HG02610 (cell line): Measurements from ENCODE around the gene HCRTR1.

Source experiments
- ATAC-seq: cut with Tn5 transposase; IDR thresholded peaks from one replicate; pipeline ENCODE4 v1.9.1; 2021; ENCODE audit warnings: mild to moderate bottlenecking, moderate library complexity; ENCODE audit not compliant: unreplicated experiment

Gene HCRTR1

DNA sequence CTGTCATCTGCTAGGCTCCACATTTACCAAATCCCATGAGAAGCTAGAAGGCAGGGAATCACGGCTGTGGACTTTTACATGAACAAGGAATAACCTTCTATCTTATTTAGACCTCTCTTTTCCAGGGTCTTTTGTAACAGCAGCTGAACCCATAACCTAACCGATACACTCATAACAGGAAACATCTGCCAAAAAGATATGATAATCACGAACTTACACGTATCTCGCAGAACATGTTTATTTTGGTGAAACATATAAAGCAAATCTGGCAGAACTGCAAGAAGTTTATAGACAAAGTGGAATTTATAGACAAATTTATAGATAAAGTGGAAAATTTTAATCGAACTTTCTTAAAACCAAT is 20.8 kb upstream of the HCRTR1 start:
- ATAC-seq, result no peak

DNA sequence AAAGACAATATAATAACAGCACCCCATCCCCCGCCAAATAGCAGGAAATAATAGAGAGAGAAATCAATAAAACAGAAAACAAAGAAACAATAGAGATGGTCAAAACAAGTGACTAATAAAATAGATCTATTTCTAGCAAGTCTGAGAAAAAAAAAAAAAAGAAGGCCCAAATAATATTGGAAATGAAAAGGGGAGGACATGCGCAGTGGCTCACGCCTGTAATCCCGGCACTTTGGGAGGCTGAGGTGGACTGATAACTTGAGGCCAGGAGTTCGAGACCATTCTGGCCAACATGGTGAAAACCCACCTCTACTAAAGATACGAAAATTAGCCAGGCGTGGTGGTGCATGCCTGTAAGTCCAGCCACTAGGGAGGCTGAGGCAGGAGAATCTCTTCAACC is 18.5 kb upstream of the HCRTR1 start:
- no peak for ATAC-seq

DNA sequence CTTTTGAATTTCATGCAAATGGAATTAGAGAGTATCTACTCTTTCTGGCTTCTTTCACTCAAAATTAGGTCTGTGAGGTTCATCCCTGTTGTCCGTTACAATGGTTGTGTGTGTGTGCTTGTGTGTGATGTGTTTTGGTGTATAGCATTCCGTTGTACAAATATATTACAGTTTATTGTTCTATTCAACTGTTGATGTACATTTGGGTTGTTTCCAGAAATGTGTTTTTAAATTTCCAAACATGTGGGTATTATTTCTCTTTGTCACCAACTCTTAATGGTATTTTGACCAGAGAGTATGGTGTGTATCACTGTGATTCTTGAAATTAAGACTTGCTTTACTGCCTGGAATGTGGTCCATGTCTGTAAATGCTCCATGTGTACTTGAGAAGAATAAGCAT is 16.8 kb upstream of the HCRTR1 start:
- no peak for ATAC-seq

DNA sequence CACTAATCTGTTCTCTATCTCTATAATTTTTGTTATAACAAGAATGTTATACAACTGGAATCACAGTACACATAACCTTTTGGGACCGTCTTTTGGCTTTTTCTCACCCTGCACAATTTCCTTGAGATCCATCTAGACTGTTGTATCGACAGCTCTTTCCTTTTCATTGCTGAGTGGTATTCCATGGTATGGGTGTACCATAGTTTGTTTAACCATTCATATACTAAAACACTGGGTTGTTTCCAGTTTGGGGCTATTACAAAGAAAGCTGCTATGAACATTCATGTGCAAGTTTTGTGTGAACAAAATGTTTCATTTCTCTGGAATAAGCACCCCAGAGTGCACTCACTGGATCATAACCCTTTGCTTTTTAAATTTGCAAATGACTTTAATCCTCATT is 15.4 kb upstream of the HCRTR1 start:
- no peak for ATAC-seq

DNA sequence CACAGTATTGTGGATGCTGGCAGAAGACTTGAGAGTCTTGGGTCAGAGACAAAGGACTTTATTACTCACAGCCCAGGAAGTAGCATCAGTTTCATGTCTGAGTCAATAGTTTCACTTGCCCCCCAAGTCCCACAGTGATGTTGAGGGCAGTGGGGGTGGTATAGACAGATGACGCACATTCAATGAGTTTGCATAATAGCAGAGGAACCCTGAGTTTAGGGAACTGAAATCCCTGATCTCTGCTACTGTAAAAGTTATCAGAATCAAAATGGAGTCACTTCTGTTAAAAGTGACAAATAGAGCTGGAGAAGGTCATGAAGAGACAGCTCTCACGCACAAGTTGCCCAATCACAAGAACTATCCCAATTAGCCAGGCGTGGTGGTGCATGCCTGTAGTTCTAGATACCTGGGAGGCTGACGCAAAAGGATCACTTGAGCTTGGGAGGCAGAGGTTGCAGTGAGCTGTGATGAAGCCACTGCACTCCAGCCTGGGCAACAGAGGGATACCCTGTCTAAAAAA is 11.5 kb upstream of the HCRTR1 start:
- ATAC-seq, result peak; percentile 97

DNA sequence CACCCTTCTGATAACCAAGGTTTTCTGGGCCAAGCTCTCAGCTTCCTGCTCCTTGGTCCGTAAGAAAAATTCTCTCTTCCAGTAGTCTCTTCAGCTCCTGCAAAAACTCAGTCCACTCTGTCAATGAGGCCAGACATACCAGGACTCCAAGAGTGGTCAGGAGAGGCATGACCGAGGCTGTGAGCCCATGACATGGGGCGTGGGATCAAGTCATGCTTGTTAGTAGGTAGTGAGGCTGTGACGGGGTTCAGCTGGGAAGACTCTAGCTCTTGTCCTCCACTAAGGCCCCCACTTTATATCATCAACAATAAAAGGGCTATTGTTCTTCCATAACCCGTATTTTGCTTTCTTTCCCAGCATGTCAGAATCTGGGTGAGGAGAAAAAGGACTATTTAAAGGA is 10.1 kb upstream of the HCRTR1 start:
- ATAC-seq, result no peak

DNA sequence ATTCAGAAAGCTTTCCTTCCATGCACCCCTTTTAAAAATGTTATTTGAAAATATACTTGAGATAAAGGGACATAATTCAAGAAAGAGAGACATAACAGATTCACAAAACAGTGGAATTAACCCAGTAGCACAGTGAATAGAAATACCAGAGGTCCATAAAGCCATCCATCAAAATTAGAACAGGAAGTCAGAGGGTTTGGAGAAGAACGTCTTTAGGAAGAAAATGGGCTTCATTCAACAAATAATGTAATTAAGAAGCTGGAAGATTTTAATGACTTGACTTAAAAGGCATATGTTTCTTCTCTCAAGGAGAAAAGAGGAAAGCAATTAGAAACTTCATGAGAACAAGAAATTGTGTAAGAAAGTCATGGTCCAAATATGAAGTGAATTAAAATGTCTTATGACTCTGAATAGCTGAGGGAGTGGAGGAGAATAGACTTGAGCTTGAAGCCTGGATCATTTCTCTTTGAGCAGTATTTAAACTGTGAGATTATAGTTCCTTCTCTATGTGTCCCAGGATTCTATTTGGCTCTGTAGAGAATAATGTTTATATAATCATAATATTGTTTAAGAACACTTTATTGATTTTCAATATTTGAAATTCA is 7.9 kb upstream of the HCRTR1 start:
- no peak for ATAC-seq

DNA sequence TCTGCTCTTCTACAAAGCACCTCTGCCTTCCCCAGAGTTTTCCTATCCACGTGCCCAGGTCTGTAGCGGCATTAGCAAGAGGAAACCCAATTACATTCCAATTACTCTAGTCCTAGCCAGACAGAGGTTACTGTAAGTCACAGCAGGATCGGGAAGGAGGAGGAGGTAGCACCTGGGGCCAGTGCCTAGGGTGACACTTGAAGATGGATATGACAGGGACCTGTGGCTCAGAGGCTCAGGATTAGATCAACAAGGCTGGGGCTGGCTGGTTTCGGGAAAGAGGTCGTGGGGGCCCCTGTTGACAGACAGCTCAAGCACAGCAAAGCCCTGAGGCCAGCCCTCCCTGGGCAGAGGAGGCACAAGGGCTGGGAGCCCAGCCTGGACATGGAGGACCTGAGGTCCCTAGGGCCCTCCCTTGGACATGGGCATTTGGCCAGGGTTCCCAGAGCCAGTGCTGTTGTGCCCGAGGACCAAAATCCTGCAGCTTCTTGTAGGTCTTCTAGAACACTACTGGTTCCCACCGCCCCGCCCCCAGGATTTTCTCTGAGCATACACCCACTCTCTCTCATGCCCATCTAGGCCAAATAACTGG is 3.0 kb upstream of the HCRTR1 start:
- ATAC-seq, result no peak

DNA sequence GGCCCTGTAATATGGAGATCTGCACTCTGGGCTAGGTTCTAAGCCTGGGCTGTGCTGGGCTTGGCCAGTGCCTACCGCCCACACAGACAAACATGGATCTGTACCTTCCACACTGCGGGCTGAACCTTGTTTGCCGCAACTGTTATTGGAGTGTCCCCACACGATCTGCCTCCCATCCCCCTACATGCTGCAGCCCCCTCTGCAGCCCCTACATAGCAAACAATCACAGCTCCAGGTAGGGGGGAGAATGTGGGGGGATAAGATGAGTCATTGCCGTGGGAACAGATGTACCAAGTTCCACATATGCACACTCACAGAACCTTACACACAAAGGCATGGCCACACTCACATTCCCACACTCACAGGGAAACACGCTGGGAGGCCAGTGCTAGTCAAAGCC is 2.1 kb upstream of the HCRTR1 start:
- ATAC-seq, result no peak

DNA sequence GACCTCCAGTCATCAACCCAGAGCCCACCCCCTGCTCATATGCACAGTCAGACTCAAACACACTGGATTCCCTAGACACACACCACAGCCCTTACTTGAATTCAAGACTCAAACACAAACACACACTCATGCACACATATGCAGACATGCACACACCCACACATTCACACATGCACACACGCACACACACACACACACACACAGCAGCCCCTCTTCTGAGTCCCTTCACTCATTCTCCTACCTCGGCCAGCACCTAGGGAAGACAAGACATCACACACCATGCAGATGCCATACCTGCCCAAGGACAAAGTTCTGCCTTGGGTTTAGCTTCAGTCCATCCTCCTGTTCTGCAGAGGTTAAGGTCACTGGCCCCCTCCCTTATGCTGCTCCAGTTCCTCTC is 1.6 kb upstream of the HCRTR1 start:
- ATAC-seq, result no peak

DNA sequence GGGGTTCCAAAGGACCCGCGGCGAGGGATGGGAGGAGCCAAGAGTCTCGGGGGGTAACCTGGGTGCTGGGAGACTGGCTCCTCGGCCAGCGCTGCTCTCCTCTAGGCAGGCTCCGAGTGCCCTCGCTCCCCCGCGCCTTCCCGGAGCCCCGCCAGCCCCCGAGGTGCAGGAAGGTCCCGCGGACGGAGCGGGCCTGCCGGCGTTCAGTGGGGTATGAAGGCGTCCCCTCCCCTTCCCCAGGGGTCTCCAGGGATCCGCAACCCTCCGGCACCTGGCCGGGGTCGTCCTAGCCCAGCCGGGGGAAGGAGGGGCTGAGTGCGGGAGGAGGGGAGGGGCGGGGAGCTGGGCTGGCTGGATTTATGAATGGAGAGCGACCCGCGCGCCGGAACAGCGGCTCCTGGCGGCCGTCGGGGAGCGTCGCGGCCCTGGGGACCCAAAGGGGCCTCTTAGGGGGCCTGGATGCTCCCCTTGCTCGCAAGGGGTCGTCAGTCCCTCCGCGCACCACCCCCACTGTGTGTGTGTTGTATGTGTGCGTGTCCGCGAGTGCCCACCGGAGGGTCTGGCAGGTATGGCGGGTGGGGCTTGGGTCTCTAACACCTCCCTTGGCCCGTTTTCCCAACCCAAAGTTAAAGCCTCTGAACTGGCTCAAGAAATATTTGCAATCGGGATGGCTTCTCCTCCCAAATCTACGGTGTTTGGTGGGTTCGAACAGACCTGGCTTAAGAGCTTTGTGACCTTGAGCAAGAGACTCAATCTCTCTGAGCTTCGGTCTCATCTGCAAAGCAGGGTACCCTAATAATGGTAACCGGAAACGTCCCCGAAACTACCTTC is 642 bp downstream of the HCRTR1 start:
- ATAC-seq, result no peak

DNA sequence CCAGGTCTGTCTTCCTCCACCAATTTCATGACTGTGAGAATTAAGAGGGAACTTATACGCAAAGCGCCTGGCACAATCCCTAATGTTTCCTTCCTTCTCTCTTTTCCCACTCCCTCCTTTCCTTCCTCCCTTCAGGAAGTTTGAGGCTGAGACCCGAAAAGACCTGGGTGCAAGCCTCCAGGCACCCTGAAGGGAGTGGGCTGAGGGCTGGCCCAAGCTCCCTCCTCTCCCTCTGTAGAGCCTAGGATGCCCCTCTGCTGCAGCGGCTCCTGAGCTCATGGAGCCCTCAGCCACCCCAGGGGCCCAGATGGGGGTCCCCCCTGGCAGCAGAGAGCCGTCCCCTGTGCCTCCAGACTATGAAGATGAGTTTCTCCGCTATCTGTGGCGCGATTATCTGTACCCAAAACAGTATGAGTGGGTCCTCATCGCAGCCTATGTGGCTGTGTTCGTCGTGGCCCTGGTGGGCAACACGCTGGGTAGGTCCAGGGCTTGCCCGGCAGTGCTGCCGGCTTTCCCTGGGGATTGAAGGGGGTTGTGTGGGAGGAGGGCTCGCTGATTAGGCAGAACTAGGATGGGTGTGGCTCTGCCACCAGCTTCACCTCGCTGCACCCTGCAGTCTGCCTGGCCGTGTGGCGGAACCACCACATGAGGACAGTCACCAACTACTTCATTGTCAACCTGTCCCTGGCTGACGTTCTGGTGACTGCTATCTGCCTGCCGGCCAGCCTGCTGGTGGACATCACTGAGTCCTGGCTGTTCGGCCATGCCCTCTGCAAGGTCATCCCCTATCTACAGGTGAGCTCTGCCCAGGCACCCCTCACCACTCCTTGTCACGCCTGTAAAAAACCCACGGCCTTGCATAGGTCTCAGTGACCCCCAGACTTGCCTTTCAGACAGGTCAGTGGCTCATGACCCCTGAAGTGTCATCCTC is 1.7 kb downstream of the HCRTR1 start:
- ATAC-seq, result no peak

DNA sequence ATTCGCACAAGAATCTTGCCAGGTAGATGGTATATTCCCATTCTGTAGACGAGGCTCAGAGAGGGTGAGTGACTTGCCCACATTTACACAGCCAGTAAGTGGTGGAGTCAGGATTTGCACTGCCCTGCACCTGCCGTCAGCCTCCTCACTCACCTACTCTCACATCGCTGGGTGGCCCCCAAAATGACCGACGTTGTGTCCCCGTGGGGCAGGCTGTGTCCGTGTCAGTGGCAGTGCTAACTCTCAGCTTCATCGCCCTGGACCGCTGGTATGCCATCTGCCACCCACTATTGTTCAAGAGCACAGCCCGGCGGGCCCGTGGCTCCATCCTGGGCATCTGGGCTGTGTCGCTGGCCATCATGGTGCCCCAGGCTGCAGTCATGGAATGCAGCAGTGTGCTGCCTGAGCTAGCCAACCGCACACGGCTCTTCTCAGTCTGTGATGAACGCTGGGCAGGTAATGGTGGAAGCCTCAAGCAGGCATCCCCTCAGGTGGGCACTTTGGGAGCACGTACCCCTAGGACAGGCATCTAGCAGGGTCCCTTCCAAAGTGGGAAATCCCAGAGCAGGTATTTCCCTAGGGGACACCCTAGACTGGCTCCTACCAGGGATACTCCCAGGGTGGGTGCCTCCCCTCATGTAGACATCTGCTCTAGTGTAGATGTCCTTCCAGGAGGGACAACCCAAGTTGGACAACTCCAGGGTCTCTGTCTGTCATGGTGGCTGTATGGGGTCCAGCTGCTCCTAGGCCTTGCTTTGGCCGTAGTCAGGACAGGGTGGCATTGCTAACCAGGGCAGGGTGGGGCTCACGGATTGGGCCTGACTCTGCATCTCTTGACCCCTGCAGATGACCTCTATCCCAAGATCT is 3.4 kb downstream of the HCRTR1 start:
- no peak for ATAC-seq

DNA sequence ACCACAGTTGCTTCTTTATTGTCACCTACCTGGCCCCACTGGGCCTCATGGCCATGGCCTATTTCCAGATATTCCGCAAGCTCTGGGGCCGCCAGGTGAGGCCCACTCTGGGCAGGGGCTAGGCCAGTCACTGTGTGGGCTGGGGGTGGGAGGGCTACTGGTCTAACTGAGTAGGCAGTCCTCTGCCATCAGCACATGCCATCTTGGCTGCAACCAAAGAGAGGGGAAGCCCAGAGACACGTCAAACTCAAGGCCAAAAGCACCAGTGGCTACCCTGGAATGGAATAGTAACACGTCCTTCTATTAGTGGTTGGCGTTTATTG is 4.0 kb downstream of the HCRTR1 start:
- no peak for ATAC-seq

DNA sequence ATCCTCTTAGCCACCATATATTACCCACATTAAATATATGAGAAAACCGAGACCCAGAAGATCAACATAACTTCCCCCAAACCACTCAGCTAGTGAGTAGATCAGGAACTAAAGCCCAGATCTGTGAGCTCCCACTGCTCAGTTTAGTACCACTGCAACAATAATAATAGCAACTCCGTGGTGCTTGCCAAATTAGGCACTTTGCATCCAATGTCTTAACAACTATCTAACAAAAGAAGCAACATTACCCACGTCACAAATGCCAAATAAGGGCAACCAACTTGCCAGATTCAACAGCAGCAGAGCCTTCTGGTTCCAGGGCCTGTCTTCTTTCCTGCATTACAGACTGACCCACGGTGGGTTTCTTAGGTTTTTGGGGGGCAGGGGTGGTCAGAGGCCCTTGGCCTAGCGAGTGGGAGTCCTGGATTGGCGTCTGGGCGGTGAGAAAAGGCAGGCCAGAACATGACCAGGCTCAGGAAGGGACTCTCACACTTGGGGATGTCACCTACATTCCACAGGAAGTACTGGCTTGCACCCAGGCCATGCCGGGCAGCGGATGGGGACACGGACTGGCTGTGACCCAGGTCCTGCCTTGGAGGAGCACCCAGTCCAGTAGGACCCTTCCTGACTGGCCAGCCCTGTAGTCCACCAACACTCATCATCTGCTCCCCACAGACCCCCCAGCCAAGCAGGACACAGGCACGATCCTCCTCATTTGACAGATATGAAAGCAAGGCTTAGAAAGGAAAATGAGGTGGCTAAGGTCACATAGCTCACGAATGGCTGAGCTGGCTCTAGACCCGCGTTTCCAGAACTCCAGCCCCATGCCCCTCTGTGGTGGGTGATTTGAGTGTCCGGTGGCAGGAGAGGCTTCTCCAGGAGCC is 4.6 kb downstream of the HCRTR1 start:
- ATAC-seq, result no peak

DNA sequence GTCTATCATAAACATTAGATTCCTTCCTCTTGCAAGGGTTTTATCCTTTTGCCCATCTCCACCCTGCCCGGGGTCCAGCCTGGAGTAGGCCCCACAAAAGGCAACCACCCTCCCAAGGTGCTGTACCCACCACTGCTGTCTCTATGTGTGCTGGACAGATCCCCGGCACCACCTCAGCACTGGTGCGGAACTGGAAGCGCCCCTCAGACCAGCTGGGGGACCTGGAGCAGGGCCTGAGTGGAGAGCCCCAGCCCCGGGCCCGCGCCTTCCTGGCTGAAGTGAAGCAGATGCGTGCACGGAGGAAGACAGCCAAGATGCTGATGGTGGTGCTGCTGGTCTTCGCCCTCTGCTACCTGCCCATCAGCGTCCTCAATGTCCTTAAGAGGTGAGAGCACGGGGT is 5.9 kb downstream of the HCRTR1 start:
- ATAC-seq, result no peak

DNA sequence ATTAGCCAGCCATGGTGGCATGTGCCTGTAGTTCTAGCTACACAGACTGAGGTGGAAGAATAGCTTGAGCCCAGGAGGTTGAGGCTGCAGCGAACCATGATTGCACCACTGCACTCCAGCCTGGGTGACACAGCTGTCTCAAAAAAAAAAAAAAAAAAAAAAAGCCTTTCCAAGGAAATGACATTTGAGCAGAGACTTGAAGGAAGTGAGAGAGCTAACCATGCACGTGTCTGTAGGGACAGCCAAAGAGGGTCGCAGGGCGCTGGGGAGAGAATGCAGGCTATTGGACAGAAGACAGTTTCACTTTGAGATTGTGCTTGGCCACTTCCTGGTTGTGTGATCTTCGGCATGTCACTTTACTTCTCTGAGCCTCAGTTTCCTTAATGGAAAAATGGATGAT is 6.8 kb downstream of the HCRTR1 start:
- ATAC-seq, result no peak

DNA sequence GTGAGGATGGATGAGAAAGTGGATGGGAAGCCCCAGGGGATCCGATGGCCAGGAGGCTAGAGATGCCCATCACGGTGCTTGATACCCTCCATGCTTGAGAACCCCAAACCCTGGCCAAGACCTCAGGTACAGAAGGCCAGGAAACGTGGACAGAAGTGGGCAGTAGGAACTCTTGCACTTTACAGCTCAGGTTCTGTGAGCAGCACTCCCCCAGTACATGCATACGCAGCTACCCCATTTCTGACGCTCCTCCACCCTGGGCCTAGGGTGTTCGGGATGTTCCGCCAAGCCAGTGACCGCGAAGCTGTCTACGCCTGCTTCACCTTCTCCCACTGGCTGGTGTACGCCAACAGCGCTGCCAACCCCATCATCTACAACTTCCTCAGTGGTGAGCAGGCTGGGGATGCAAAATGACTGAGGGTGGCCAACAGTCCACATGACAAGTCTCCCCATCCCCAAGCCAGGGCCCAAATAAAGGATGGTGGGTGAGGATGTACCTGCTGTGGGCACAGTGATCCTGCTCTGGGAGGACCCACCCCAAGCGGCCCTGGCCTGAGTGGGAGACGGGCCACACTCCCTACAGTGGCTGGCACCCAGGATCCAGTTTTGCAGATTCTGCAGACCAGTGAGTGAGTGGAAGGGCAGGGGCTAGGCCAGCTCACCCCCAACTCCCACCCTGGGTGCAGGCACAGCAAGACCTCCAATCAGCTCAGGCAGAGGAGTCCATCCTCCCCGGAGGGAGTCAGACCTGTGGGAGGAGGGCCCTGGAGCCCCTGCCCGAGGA is 7.4 kb downstream of the HCRTR1 start:
- no peak for ATAC-seq
